HG02571 (cell line): ENCODE results near the gene CALML3.
"Not testable (repeated sequence)": the region's sequence is repeated elsewhere in the genome, so short reads cannot be mapped to it uniquely, and the experiment has no call there.

Experiments
- ATAC-seq: cut with Tn5 transposase; IDR thresholded peaks from one replicate; pipeline ENCODE4 v1.9.1; 2021; ENCODE audit warnings: mild to moderate bottlenecking, moderate library complexity; ENCODE audit not compliant: unreplicated experiment

The CALML3 gene

GRCh38 chr10:5552376-5553321 lies 27.9 kb downstream of the CALML3 start:
- ATAC-seq = no peak

- no peak for ATAC-seq
Observed at GRCh38 chr10:5553400-5554170, 28.8 kb downstream of the CALML3 start.

- no peak for ATAC-seq
Observed at GRCh38 chr10:5555021-5555510, 30.3 kb downstream of the CALML3 start.

- no peak for ATAC-seq
Observed at GRCh38 chr10:5555881-5556280, 31.1 kb downstream of the CALML3 start.

GRCh38 chr10:5556576-5556975 lies 31.8 kb downstream of the CALML3 start:
- ATAC-seq = no peak

GRCh38 chr10:5557040-5557721 lies 32.4 kb downstream of the CALML3 start:
- no peak for ATAC-seq

GRCh38 chr10:5557799-5558771 lies 33.3 kb downstream of the CALML3 start:
- ATAC-seq = no peak

GRCh38 chr10:5559022-5559421 lies 34.3 kb downstream of the CALML3 start:
- ATAC-seq = not testable (repeated sequence)

- ATAC-seq = no peak
Observed at GRCh38 chr10:5559642-5560141, 34.9 kb downstream of the CALML3 start.

- no peak for ATAC-seq
Observed at GRCh38 chr10:5560142-5560816, 35.5 kb downstream of the CALML3 start.

- ATAC-seq = no peak
Observed at GRCh38 chr10:5560817-5561703, 36.3 kb downstream of the CALML3 start.

- ATAC-seq = no peak
Observed at GRCh38 chr10:5561704-5562645, 37.2 kb downstream of the CALML3 start.

GRCh38 chr10:5563321-5563961 lies 38.7 kb downstream of the CALML3 start:
- no peak for ATAC-seq

- no peak for ATAC-seq
Observed at GRCh38 chr10:5563991-5564536, 39.3 kb downstream of the CALML3 start.

- ATAC-seq = no peak
Observed at GRCh38 chr10:5564537-5565204, 39.9 kb downstream of the CALML3 start.

- ATAC-seq = no peak
Observed at GRCh38 chr10:5565205-5565545, 40.4 kb downstream of the CALML3 start.
